Fibroblast of skin of back (primary cell): ENCODE results near the gene TMEM164.

Experiments
- DNase-seq: peaks from one replicate; pipeline ENCODE4 v3.0.0-alpha.2; 2013

The TMEM164 gene

DNA sequence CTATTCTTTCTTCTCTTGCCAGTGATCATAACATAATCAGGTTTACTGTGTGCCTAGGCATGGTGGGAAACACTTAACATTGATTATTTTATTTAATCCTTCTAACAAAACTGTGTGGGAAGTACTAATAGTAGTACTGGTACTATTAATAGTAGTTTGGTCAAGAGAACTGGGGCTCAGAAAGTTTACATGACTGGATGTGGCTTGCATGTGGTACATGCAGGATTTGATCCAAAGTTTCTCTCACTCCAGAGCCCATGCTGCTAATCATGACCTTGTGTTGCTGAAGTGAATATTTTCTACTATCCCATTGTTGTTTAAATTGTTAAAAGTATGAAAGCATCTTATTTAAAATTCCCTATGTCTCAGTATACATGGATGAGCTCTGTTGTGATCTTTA lies 78.4 kb downstream of the TMEM164 start:
- no peak for DNase-seq

GRCh38 chrX:110081740-110082139 lies 78.8 kb downstream of the TMEM164 start:
- DNase-seq = peak; percentile 25

DNA sequence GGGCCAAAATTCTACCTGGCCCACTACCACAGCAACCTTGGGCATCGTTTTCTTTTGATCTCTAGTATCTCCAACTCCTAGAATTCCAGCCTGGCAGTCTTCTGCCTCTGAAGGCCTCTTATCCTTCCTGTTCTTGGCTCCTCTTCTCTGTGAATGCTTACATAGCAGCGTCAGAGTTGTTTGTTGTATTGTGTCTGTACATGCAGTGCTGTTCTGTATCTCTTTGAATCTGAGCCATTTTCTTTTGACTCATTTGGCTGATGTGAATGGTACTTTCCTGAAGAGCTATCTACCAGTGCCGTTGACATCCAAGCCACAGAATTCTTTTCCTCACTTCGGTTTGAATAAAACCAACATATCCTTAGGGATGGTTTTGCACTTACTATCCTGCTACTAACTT lies 79.2 kb downstream of the TMEM164 start:
- peak; percentile 46 for DNase-seq

- peak; percentile 52 for DNase-seq
Observed at GRCh38 chrX:110086162-110086915, 83.4 kb downstream of the TMEM164 start.

GRCh38 chrX:110086916-110087484 lies 84.1 kb downstream of the TMEM164 start:
- DNase-seq = peak; percentile 93

GRCh38 chrX:110087485-110088356 lies 84.8 kb downstream of the TMEM164 start:
- peak; percentile 94 for DNase-seq

- DNase-seq = no peak
Observed at GRCh38 chrX:110089656-110090403, 86.9 kb downstream of the TMEM164 start.

- no peak for DNase-seq
Observed at GRCh38 chrX:110097920-110098319, 95.0 kb downstream of the TMEM164 start.

- DNase-seq = no peak
Observed at GRCh38 chrX:110103344-110103743, 100.4 kb downstream of the TMEM164 start.

DNA sequence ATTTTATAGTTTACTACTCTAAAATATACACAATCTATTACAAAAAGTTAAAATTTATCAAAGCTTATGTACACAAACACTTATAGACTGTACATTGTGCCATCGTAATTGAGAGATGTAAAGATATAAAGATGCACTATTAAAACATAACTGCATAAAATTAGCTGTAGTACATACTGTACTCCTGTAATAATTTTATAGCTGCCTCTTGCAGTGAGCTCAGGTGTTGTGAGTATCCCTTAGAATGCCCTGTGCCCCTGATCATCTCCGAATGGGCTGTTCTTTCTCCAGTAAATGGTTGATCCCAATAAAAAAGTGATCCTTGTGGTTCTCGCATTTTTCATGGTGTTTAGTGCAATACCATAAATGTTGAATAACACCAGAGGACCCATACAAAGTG lies 101.2 kb downstream of the TMEM164 start:
- no peak for DNase-seq

GRCh38 chrX:110108381-110108821 lies 105.5 kb downstream of the TMEM164 start:
- no peak for DNase-seq

- no peak for DNase-seq
Observed at GRCh38 chrX:110114260-110114776, 111.4 kb downstream of the TMEM164 start.

DNA sequence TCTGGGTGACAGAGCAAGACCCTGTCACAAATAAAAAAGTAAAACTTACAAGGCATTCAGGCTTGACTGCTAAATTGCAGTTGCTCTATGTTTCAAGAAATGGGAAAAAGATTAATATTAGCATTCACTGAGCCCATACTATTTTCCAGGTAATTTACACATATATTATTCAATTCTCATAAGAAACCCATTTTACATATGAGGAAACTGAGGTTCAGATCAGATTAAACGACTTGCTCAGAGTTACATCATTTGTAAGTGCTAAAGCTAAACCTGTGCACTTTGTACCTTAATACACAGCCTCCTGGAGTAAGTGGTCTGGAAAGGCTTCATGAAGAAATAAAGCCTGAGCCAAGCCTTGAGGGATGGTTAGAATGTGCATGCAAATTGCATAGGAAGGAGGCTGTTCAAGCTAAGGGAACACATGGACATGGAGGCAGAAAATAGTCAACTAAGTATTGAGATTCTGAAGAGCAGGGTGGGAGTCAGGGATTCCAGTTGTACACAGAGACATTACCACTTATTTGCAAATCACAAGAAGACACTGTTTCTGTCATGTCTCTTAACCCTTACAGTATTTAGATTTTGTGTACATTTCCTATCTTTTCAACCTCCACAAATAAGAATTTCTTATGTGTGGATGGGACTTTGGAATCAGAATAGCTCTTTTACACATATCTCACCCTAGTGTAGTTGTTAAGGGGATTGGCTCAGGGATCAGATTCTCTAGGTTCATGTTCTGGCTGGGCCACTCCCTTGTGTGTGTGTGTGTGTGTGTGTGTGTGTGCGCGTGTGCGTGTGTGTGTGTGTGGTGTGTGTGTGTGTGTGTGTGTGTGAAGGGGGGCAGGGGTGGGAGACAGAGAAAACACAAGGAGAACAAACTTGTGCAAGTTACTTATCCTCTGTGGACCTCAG lies 113.4 kb downstream of the TMEM164 start:
- DNase-seq = no peak

DNA sequence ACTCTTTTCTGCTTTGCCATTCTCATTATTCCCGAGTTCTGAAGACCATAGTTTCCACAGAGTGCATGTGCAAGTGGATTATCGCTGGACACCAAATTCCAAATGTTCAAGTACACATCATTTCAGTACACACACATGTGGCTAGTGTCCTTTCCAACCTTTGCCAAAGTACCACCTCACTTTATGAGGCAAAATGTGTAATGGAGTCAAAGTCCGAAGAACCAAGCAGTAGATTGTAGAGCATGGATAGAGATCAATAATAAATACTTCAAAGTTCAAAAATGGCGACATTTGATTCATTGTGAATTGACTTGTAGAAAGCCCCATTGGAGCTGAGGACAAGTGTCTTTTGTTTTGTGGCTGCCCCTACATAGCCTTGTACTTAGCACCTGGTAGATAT lies 115.6 kb downstream of the TMEM164 start:
- DNase-seq = no peak

GRCh38 chrX:110119480-110119879 lies 116.6 kb downstream of the TMEM164 start:
- DNase-seq = no peak

GRCh38 chrX:110120025-110120424 lies 117.1 kb downstream of the TMEM164 start:
- no peak for DNase-seq

DNA sequence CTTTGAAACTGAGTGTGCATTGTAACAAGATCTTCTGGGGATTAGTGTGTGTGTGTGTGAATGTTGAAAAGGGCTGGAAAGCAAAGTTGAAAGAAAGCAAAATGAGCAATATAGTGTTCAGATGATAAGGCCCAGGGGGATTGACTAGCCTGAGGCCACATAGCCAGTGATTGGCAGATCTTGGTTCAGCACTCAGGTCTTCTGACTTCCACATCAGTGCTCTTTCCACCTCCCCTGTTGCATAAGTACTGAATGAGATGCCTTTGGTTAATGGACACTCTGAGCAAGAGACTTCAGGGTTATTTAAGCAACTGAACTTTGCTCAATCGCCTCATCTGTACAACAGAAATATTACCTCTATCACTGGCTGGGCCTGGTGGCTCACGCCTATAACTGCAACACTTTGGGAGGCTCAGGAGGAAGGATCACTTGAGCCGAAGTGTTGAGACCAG lies 120.4 kb downstream of the TMEM164 start:
- DNase-seq = no peak

DNA sequence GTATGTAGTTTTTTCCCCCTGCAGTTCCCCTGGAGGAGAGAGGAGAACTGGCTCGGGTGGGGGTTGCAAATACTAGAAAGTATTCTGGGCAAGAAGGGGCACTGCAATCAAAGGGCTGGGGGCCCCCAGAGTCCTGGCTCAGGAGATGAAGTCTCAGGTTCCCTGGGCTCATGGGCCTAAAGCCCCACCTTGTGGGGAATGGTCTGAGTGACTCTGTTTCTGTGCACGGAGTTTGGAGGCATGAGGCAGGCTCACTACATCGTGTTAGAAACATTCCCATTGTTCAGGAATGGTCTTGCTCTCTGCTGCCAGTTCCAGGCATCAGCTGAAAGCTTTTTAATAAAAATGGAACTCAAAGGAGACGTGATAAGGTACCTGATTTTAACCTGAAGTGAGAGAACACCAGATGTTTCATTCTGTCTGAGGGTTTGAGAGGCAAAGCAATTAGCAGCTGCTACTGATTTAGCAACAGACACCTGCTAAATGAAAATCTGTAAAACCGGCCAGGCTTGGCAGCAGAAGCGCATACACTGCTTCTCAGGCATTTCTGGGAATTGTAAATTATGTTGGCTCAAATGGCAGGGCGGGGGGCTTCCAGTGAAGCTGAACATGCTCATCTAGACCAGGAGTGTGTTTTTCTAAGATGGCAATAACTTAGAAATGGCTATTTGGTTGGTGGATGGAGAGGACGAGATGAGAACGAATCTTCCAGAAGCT lies 122.7 kb downstream of the TMEM164 start:
- DNase-seq = peak; percentile 12

GRCh38 chrX:110131031-110131430 lies 128.1 kb downstream of the TMEM164 start:
- no peak for DNase-seq

DNA sequence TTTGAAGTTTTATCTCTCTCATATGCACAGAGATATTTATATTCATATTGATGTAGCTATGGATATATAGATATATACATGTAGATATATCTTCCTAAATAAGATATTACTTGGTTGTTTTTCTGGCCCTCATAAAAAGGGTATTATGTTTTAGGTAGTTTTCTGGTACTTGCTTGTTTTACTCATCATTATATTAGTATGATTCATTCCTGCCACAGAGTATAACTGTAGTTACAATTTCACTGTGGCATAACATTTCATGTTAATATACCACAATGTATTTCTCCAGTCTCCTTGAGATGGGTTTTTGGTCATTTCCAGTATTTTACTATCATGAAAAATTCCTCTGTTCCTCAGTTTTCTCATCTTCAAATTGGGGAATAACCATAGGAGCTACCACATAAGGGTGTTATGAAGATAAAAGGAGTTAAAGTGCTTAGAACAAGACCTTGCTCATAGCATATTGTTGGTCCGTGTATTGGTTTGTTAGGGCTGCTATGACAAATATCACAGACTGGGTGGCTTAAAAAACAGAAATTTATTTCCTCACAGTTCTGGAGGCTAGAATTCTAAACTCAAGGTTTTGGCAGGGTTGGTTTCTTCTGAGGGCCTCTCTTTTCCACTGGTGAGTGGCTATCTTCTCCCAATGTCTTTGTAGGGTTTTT lies 129.7 kb downstream of the TMEM164 start:
- peak; percentile 3 for DNase-seq
